ENCODE data around the gene KRT75. TPM values are rescaled to one million over a fixed set of nuclear protein-coding genes. Genes with fewer than 3 reads are reported as not detected.

Gene KRT75
- polyA plus RNA-seq, 1 donor from 2014 or later = not detected

DNA sequence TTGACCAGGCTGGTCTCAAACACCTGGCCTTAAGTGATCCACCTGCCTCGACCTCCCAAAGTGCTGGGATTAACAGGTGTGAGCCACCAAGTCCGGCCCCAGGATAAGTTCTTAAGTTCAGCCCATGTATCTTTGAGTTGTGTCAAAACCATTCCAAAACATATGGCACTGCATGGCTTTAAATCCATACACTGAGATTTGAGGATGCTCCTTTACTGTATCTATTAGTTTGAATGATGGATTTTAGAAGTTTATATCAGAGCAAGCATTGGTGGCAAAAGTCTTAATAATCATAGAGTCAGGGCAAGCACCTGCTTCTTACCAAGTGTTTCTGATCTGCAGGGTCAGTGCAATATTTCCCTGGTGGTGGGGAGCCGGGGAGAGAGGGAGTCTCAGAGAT lies 11.7 kb upstream of the KRT75 start:
- Mint-ChIP-seq H3K36me3 (peaks cover 2% of the 10 kb centered on the region), H3K27ac (peak overlapping the region in 1 of 3 donors; percentile 12), H3K9me3 (peaks cover 0 to 3% (median 0%) of the 10 kb centered on the region in 3 donors), H3K4me1 (peaks cover 0 to 7% (median 7%) of the 10 kb centered on the region in 3 donors), H3K27me3 (peaks cover 12% of the 10 kb centered on the region), H3K4me3 (no peak overlapping the region)

DNA sequence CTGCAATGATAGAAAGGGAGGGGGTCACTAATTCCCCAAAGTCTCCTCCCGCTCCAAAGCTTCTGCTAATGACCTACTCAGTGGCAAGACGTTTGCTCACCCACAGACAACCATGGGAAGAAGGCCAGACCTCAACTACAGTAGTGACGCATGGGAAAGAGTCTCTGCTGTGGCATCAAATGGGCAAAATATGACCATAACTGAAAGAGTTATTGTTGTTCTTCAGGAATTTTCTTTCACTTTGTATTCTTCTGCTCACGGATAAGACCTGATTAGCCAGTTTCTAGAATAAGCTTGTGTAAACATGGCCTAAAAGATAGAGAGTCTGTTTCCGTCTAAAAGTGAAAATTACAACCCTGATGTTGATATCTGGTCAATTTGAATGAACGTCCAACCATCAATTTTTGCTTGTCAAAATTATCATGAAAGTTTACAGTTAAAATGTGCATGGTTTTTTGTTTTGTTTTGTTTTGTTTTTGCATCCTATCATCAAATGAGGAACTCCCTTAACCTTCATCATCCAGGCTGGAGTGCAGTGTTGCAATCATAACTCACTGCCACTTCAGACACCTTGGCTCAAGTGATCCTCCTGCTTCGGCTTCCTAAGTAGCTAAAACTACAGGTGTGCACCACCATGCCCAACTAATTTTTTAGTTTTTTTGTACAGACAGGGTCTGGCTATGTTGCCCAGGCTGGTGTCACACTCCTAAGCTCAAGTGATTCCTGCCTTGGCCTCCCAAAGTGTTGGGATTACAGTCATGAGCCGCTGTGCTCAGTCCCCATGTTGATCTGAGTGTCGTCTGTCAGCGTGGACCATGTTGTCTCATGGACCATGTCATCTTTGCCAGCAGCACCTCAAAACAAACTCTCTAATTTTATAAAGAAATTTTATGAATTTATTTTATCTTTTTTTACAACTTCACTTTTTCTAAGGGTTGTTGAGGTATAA lies 10.8 kb upstream of the KRT75 start:
- Mint-ChIP-seq H3K36me3 (peaks cover 2% of the 10 kb centered on the region), H3K9me3 (peaks cover 0 to 3% (median 0%) of the 10 kb centered on the region in 3 donors), H3K4me3 (no peak overlapping the region), H3K27me3 (peaks cover 13% of the 10 kb centered on the region), H3K4me1 (peaks cover 0 to 7% (median 7%) of the 10 kb centered on the region in 3 donors), H3K27ac (no peak overlapping the region)

DNA sequence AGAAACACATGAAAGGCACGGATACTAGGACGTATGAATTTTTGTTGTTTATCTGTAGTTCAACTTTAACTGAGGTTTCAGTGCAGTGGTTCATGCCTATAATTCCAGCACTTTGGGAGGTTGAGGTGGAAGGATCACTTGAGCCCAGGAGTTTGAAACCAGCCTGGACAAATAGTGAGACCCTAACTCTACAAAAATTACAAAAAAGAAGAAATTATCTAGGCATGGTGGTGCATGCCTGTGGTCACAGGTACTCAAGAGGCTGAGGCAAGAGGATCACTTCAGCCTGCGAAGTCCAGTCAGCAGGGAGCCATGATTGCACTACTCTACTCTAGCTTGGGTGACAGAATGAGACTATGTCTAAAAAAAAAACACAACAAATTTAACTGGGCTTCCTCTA lies 9.8 kb upstream of the KRT75 start:
- H3K27me3 Mint-ChIP-seq = peaks cover 12% of the 10 kb centered on the region
- H3K4me1 Mint-ChIP-seq = peaks cover 0 to 7% (median 7%) of the 10 kb centered on the region in 3 donors
- no peak overlapping the region for H3K4me3 Mint-ChIP-seq
- H3K27ac Mint-ChIP-seq = no peak overlapping the region
- H3K36me3 Mint-ChIP-seq = peaks cover 2% of the 10 kb centered on the region
- H3K9me3 Mint-ChIP-seq = peaks cover 0 to 3% (median 0%) of the 10 kb centered on the region in 3 donors

DNA sequence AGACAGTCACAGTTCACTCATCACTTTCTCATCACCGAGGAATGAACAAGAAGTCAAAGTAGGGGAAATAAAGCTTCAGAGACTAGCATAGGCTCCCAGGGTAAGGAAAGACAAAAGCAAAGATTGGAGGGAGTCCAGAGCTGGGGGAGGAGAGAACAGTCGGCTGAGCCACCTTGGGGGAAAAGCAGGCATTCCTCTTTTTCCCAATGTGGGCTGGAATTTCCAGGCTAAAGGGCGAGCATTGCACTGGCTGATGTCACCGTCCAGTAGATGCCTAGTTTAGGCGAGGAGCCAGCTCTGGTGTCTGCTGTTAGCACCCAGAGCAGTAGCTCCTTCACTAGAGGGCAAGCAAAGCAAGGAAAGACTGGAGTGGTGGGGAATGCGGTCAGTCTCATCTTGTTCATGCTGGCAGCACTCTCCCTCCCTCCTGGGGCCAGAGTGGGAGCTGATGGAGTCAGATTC lies 8.5 kb upstream of the KRT75 start:
- H3K27ac Mint-ChIP-seq = no peak overlapping the region
- no peak overlapping the region for H3K4me3 Mint-ChIP-seq
- peaks cover 12% of the 10 kb centered on the region for H3K27me3 Mint-ChIP-seq
- H3K36me3 Mint-ChIP-seq = no peaks in the 10 kb centered on the region
- peaks cover 0 to 3% (median 0%) of the 10 kb centered on the region in 3 donors for H3K9me3 Mint-ChIP-seq
- no peaks in the 10 kb centered on the region for H3K4me1 Mint-ChIP-seq

DNA sequence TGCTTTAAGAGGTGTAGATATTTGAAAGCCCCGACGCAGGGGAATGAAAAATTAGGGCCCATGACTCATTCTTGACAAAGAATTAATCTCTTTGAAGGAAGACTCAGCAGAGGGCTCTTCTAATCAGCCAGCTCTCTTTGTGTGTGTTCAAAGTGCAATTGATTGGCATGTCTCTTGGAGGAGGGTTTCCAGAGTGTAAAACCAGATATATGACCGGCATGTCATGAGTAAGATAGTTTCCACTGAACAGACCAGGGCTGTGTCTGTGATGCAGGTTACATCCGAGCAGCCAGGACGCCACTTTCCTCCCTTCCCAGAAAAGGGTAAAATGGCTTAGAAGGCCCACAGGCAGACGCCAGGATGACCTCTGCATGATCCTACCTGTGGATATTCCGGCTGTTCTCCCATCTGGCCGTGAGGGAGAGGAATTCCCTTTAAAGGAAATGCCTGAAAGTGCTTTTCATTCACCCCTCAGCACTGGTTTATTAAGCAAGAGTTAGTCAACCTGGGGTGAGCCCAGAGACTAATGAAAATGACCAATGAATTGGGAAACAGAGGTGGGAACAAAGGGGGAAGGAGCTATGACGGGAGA lies 7.2 kb upstream of the KRT75 start:
- Mint-ChIP-seq H3K36me3 (no peaks in the 10 kb centered on the region), H3K4me1 (no peaks in the 10 kb centered on the region), H3K9me3 (no peaks in the 10 kb centered on the region), H3K4me3 (no peak overlapping the region), H3K27ac (no peak overlapping the region), H3K27me3 (peaks cover 17% of the 10 kb centered on the region)

DNA sequence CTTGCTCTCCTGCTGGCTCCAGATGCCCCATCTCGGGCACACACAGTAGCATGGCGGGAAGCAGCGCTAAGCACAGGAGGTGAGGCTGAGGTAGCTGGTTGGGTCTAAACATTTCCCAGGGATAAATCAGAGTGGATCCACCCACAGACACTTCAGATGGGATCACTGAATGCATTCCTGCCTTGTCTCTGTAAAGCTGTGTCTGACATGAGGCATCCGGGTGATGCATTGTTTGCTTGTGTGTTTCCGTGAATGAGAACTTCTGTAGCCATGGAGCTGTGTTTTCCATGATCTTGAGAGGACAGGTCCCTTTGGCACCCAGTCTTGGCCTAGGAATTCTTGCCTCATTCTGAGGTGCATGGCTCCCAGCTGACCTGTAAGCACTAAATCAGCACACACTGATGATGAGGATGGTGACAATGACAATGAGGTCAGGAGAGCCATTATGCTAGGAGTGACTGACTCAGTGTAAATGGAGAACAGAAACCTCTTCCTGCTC lies 6.7 kb upstream of the KRT75 start:
- Mint-ChIP-seq H3K4me3 (no peak overlapping the region), H3K27me3 (peaks cover 17% of the 10 kb centered on the region), H3K4me1 (no peaks in the 10 kb centered on the region), H3K27ac (no peak overlapping the region), H3K9me3 (no peaks in the 10 kb centered on the region), H3K36me3 (no peaks in the 10 kb centered on the region)

DNA sequence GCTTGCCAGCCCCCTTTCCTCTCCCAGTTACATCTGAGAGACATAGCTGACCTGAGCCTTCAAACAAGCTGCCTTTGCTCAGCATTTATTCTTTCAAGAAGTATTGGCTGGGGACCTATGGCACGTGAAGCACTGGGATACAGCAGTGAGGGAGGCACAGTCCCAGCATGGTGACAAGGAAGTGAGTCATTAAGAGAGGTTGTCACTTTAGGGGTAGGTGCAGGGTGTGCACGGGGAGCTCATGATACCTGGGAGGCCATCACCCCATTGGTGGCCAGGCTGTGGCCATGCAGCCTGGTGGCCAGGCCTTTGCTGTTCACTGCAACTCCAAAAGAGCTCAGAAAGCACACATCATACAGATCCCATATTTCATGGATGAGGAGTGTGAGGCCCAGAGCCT lies 5.7 kb upstream of the KRT75 start:
- H3K4me1 Mint-ChIP-seq = no peaks in the 10 kb centered on the region
- no peak overlapping the region for H3K4me3 Mint-ChIP-seq
- H3K27ac Mint-ChIP-seq = no peak overlapping the region
- H3K36me3 Mint-ChIP-seq = no peaks in the 10 kb centered on the region
- H3K27me3 Mint-ChIP-seq = peaks cover 17% of the 10 kb centered on the region
- H3K9me3 Mint-ChIP-seq = no peaks in the 10 kb centered on the region

DNA sequence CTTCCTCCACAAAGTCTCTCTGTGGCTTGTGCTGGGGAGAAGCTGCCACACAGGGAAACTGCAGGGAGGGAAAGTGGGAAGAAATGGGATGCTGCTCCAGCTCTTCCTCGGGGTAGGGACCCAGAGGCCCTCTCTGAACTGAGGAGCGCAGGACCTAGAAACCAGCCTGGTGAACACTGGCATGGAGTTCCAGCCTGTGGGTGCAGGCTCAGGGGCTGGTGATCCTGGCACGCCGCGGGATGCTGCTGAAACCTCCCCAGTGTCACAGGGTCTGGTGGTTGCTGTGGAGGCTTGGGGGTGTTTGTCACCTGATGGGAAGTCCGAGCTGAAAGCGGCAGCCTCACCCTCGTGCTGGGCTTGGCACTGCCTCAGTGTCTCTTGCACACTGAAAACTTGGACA lies 5.2 kb upstream of the KRT75 start:
- Mint-ChIP-seq H3K4me3 (no peak overlapping the region), H3K27ac (no peak overlapping the region), H3K27me3 (peaks cover 17% of the 10 kb centered on the region), H3K36me3 (no peaks in the 10 kb centered on the region), H3K4me1 (no peaks in the 10 kb centered on the region), H3K9me3 (no peaks in the 10 kb centered on the region)

DNA sequence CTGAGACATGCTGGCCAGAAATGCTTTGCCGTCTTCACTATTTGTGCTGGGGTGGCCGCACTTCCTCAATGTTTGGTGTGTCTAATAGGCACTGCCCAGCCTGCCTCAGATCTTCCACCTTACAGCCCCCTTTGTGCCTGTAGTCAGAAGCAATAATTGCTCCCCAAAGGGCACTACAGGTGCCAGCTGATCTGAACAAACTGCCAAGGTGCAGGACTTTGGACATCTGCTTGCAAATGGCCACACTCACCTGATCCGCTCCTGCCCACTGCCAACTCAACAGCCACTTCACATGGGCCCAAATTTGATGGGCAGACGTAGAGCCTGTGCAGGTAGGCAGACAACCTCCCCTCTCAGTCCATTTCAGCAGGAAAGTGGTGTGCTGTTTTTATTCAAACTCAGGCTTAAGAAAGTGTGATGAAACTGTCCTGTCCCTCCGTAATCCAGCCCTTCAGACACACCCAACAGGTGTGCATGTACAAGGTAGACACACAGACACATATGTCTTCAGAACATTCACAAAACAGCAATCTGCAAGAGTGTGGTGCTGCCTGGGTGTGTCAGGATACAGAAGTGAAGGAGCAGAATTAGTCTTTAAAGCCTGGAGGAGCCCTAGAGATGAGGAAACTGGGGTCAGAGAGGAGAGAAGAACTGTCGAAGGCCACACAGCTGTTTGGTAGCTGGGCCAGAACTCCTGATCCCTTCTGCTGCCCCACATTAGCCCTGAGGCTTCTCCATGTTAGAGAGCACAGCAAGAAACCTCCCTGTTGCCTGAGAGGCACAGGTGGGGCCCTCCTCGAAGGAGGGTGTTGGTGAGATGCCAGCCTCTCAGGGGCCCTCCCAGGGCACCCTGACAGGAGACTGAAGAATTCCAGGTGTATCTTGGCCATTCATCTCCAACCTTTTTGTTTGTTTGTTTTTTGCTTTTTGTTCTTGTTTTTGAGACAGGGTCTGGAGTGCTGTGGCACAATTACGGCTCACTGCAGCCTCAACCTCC lies 4.4 kb upstream of the KRT75 start:
- no peaks in the 10 kb centered on the region for H3K36me3 Mint-ChIP-seq
- no peak overlapping the region for H3K27ac Mint-ChIP-seq
- H3K4me1 Mint-ChIP-seq = no peaks in the 10 kb centered on the region
- no peaks in the 10 kb centered on the region for H3K9me3 Mint-ChIP-seq
- no peak overlapping the region for H3K4me3 Mint-ChIP-seq
- H3K27me3 Mint-ChIP-seq = peaks cover 17% of the 10 kb centered on the region

DNA sequence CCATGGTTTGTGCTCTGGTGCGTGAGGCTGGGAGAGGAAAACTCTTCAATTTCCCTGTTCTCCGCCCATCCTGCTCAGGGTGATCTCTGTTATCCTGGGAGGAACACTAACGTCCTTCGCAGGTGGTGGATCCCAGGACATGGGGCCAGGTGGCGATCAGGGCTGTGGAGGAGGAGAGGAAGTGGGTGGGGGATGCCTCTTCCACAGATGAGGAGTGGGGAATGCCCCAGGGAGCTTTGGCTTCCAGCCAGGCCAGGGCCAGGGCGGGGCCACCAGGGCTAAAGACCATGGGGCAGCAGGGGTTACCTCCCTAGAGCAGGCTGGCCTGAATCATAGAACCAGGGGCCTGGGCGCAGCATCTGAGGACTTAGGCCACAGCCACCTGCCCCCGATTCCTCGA lies 3.3 kb upstream of the KRT75 start:
- no peaks in the 10 kb centered on the region for H3K4me1 Mint-ChIP-seq
- H3K4me3 Mint-ChIP-seq = no peak overlapping the region
- H3K27me3 Mint-ChIP-seq = peaks cover 17% of the 10 kb centered on the region
- H3K9me3 Mint-ChIP-seq = no peaks in the 10 kb centered on the region
- H3K27ac Mint-ChIP-seq = no peak overlapping the region
- H3K36me3 Mint-ChIP-seq = no peaks in the 10 kb centered on the region

DNA sequence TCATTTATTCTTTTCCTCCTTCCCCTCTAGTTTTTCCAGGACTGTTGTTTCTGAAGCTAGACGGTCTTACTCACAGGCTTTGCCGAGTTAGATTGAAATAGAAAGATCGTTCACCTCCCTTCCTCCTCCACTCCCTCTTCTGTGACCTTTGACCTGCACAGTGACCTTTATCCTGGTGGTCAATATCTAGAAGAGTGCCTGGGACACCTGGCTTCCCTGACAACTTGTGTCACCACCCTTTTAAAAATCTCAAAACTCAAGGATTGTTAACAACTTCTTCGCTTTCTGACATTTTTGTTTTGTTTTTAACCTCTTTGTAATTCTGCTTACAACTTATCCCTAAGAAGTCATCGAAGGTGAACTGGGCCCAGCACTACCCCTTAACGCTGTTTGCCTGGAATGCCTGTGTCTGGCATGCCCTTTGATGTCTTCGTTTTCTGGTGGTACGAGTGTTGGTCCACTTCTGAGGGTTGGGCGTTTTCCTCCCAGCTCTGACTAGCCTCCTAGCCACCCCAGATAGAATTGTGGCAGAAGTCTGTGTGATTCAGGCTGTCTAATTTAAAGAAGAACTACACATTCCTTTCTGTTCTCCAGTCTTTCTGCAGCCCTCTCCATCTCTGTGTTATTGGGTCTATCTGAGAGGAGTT lies 2.8 kb upstream of the KRT75 start:
- Mint-ChIP-seq H3K36me3 (no peaks in the 10 kb centered on the region), H3K4me3 (no peak overlapping the region), H3K9me3 (no peaks in the 10 kb centered on the region), H3K27me3 (peaks cover 15% of the 10 kb centered on the region), H3K27ac (peak overlapping the region in 1 of 3 donors; percentile 28), H3K4me1 (no peaks in the 10 kb centered on the region)

DNA sequence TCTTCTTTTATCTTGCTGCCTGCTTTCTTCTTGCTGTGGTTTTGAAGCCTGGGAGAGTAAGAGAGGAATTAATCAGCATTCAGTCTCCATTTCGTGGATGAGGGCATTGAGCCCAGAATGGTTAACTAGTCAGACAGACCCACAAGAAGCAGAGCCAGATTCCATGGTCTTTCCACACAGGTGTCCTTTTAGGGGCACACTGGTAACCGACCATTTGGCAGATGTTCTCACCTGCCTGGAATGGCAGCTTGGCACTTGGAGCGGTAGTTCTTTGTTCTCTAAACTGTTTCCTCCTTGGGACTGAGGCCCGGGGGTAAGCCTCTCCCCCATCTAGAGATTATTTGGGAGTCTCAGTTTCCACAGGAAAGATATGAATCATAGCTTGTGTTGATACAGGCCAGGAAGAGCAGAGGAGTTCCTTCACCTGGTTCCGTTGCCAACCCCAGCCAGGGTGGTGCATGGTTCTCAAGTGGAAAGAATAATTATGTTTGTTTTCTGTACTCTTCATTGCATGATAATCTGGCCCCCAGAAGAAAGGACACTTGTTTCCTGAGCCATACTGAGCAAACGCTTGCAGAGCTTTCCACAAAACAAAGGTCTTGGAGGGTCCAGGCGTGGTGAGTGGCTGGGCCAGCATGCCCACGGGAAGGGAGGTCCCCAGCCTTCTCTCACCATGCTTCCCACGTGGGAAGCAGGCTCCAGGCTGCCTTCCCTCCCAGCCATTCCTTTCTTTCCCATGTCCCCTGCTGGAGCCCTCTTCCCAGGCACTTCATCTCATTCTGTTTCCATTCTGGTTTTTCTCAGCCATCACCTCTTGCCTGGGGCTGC lies 2.0 kb upstream of the KRT75 start:
- H3K4me3 Mint-ChIP-seq = no peak overlapping the region

DNA sequence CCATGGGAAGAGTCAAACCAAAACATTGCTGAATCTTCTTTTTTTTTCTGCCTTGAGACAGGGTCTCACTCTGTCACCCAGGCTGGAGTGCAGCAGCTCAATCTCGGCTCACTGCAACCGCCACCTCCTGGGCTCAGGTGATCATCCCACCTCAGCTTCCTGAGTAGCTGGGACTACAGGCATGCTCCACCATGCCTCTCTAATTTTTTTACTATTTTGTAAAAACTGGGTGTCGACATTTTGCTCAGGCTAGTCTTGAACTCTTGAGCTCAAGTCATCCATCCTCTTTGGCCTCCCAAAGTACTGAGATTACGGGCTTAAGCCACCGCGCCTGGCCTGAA lies 1.5 kb upstream of the KRT75 start:
- Mint-ChIP-seq H3K36me3 (no peaks in the 10 kb centered on the region), H3K4me1 (no peaks in the 10 kb centered on the region), H3K27ac (no peak overlapping the region), H3K27me3 (peaks cover 8% of the 10 kb centered on the region), H3K4me3 (no peak overlapping the region), H3K9me3 (no peaks in the 10 kb centered on the region)

More for the DNA sequence above, 2.0 kb upstream of the KRT75 start:
- no peaks in the 10 kb centered on the region for H3K36me3 Mint-ChIP-seq
- H3K9me3 Mint-ChIP-seq = no peaks in the 10 kb centered on the region
- H3K27me3 Mint-ChIP-seq = peaks cover 11% of the 10 kb centered on the region
- H3K27ac Mint-ChIP-seq = peak overlapping the region in 1 of 3 donors; percentile 28
- H3K4me1 Mint-ChIP-seq = no peaks in the 10 kb centered on the region
